ENCODE data around the gene ERCC6L. TPM values are rescaled to one million over a fixed set of nuclear protein-coding genes. Genes with fewer than 3 reads are reported as not detected.

The ERCC6L gene
- total RNA-seq, 1 donor from 2014 or later, result 9.1 TPM

DNA sequence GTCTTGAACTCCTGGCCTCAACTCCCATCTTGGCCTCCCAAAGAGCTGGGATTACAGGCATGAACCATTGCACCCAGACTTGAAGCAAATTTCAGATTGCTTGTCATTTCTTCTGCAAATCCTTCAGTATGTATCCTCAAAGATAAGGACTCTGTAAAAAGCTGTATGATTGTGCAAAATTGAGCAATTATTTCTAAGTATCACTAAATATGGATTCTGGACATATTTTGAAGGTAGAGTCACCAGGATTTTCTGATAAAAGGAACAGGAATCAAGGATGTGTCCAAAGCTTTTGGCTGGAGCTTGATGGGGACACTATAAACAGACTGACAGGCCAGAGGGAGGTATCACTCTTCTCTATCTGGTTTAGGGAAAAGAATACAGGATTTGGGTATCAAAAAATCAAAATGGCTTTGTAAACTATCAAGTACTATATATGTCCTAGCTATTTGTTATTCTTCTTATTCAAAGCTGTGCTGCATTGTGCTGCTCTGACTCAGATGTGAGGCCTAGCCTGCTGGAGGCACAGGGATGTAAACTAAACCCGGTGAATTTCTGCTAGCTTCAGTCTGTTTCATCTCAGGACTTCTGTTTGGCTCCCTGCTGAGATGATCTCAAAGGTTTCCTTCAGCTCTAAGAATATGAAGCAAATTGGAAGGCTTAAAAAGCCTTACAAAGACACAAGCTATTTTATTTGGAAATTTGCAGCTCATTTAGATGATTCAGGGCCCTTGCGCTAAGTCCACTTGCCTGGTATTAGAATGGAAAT lies 30.0 kb upstream of the ERCC6L start:
- Mint-ChIP-seq H3K36me3 (ENCODE audit: low read depth) (peaks cover 48% of the 10 kb centered on the region), H3K27ac (peak overlapping the region; percentile 22), H3K4me1 (ENCODE audit: low read depth) (peaks cover 21% of the 10 kb centered on the region), H3K9me3 (no peaks in the 10 kb centered on the region), H3K4me3 (ENCODE audit: low read depth) (no peak overlapping the region), H3K27me3 (ENCODE audit: low read depth) (no peaks in the 10 kb centered on the region)
- DNase-seq (ENCODE audit: low spot score), result no peak
- intact Hi-C loops (cut with micrococcal nuclease), result no loop called here

DNA sequence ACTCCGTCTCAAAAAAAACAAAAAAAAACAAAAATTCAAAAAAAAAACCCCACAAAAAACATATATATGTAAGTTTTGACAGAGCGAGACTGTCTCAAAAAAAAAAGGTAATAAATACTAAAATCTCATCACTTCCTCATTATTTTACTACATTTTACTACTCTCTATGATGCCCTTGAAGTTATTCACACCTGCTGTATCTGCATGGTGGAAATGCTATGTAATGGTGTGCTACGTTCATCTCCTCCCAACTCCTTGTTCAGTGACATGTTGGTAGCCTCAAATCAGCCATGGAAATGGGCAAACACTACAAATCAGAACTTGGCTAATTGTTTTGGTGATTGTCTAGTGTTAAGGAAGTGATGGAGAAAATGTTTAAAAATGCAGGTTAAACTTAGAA lies 26.4 kb upstream of the ERCC6L start:
- H3K9me3 Mint-ChIP-seq, result no peaks in the 10 kb centered on the region
- peaks cover 21% of the 10 kb centered on the region for H3K36me3 Mint-ChIP-seq (ENCODE audit: low read depth)
- H3K27ac Mint-ChIP-seq, result no peak overlapping the region
- peaks cover 3% of the 10 kb centered on the region for H3K4me1 Mint-ChIP-seq (ENCODE audit: low read depth)
- intact Hi-C loops (cut with micrococcal nuclease), result no loop called here
- no peak for DNase-seq (ENCODE audit: low spot score)
- no peak overlapping the region for H3K4me3 Mint-ChIP-seq (ENCODE audit: low read depth)
- no peaks in the 10 kb centered on the region for H3K27me3 Mint-ChIP-seq (ENCODE audit: low read depth)

- Mint-ChIP-seq H3K27me3 (ENCODE audit: low read depth) (peaks cover 4% of the 10 kb centered on the region), H3K27ac (no peak overlapping the region), H3K9me3 (no peaks in the 10 kb centered on the region), H3K36me3 (ENCODE audit: low read depth) (no peaks in the 10 kb centered on the region), H3K4me1 (ENCODE audit: low read depth) (no peaks in the 10 kb centered on the region), H3K4me3 (ENCODE audit: low read depth) (no peak overlapping the region)
- intact Hi-C loops (cut with micrococcal nuclease), result no loop called here
- DNase-seq (ENCODE audit: low spot score), result no peak
These were observed 23.2 kb upstream of the ERCC6L start for GRCh38 chrX:72262077-72262476.

GRCh38 chrX:72260448-72260847 lies 21.6 kb upstream of the ERCC6L start:
- no peaks in the 10 kb centered on the region for H3K9me3 Mint-ChIP-seq
- no peak for DNase-seq (ENCODE audit: low spot score)
- intact Hi-C loops (cut with micrococcal nuclease), result no loop called here

GRCh38 chrX:72258174-72258573 lies 19.3 kb upstream of the ERCC6L start:
- no peak for DNase-seq (ENCODE audit: low spot score)
- H3K27me3 Mint-ChIP-seq (ENCODE audit: low read depth), result peaks cover 25% of the 10 kb centered on the region
- intact Hi-C loops (cut with micrococcal nuclease), result no loop called here
- H3K27ac Mint-ChIP-seq, result no peak overlapping the region
- H3K4me3 Mint-ChIP-seq (ENCODE audit: low read depth), result no peak overlapping the region
- H3K36me3 Mint-ChIP-seq (ENCODE audit: low read depth), result no peaks in the 10 kb centered on the region
- no peaks in the 10 kb centered on the region for H3K9me3 Mint-ChIP-seq
- H3K4me1 Mint-ChIP-seq (ENCODE audit: low read depth), result no peaks in the 10 kb centered on the region

More at GRCh38 chrX:72260448-72260847, 21.6 kb upstream of the ERCC6L start:
- Mint-ChIP-seq H3K36me3 (ENCODE audit: low read depth) (no peaks in the 10 kb centered on the region), H3K4me1 (ENCODE audit: low read depth) (no peaks in the 10 kb centered on the region), H3K27ac (no peak overlapping the region), H3K27me3 (ENCODE audit: low read depth) (peaks cover 13% of the 10 kb centered on the region), H3K4me3 (ENCODE audit: low read depth) (no peak overlapping the region)

GRCh38 chrX:72255864-72256263 lies 17.0 kb upstream of the ERCC6L start:
- H3K4me3 Mint-ChIP-seq (ENCODE audit: low read depth), result no peak overlapping the region
- no peak for DNase-seq (ENCODE audit: low spot score)
- no peak overlapping the region for H3K27ac Mint-ChIP-seq
- H3K27me3 Mint-ChIP-seq (ENCODE audit: low read depth), result peaks cover 28% of the 10 kb centered on the region
- H3K9me3 Mint-ChIP-seq, result no peaks in the 10 kb centered on the region
- H3K4me1 Mint-ChIP-seq (ENCODE audit: low read depth), result no peaks in the 10 kb centered on the region
- H3K36me3 Mint-ChIP-seq (ENCODE audit: low read depth), result no peaks in the 10 kb centered on the region
- intact Hi-C loops (cut with micrococcal nuclease), result no loop called here

GRCh38 chrX:72255445-72255844 lies 16.6 kb upstream of the ERCC6L start:
- peaks cover 28% of the 10 kb centered on the region for H3K27me3 Mint-ChIP-seq (ENCODE audit: low read depth)
- H3K36me3 Mint-ChIP-seq (ENCODE audit: low read depth), result no peaks in the 10 kb centered on the region
- no peaks in the 10 kb centered on the region for H3K9me3 Mint-ChIP-seq
- no peak overlapping the region for H3K4me3 Mint-ChIP-seq (ENCODE audit: low read depth)
- H3K4me1 Mint-ChIP-seq (ENCODE audit: low read depth), result no peaks in the 10 kb centered on the region
- H3K27ac Mint-ChIP-seq, result no peak overlapping the region
- intact Hi-C loops (cut with micrococcal nuclease), result no loop called here
- no peak for DNase-seq (ENCODE audit: low spot score)

DNA sequence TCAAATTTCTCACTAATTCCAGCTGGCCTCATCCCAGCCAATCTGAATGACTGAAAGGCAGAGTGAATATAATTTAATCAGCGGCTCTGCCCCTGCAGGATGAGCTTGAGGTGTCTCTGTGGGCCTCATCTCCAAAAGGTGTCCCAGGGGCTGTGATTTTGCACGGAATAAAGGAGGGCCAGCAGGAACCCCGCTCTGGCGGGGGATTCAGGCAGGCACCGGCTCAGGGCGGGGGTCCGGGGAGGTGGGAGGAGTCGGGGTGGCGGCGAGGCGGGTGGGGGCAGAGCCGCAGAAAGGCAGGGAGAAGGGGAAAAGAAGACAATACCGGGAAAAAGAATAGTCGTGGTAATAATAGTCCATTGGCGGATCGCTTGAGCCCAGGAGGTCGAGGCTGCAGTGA lies 16.0 kb upstream of the ERCC6L start:
- H3K4me3 Mint-ChIP-seq (ENCODE audit: low read depth), result no peak overlapping the region
- H3K36me3 Mint-ChIP-seq (ENCODE audit: low read depth), result no peaks in the 10 kb centered on the region
- no peaks in the 10 kb centered on the region for H3K4me1 Mint-ChIP-seq (ENCODE audit: low read depth)
- H3K27ac Mint-ChIP-seq, result no peak overlapping the region
- DNase-seq (ENCODE audit: low spot score), result no peak
- intact Hi-C loops (cut with micrococcal nuclease), result no loop called here
- no peaks in the 10 kb centered on the region for H3K9me3 Mint-ChIP-seq
- peaks cover 28% of the 10 kb centered on the region for H3K27me3 Mint-ChIP-seq (ENCODE audit: low read depth)

DNA sequence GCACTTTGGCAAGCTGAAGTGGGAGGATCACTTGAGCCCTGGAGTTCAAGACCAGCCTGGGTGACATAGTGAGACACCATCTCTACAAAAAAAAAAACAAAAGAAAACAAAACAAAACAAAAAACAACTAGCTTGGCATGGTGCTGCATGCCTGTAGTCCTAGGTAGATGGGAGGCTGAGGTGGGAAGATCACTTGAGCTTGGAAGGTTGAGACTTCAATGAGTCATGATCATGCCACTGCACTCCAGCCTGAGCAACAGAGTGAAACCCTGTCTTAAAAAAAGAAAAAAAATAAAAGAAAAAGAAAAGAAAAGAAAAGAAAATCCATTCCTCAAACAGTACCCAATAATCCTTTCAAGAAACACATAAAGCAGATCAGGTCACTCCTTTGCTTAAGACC lies 14.9 kb upstream of the ERCC6L start:
- no peak for DNase-seq (ENCODE audit: low spot score)
- H3K36me3 Mint-ChIP-seq (ENCODE audit: low read depth), result no peaks in the 10 kb centered on the region
- H3K27ac Mint-ChIP-seq, result no peak overlapping the region
- no peak overlapping the region for H3K4me3 Mint-ChIP-seq (ENCODE audit: low read depth)
- peaks cover 28% of the 10 kb centered on the region for H3K27me3 Mint-ChIP-seq (ENCODE audit: low read depth)
- intact Hi-C loops (cut with micrococcal nuclease), result no loop called here
- H3K4me1 Mint-ChIP-seq (ENCODE audit: low read depth), result no peaks in the 10 kb centered on the region
- no peaks in the 10 kb centered on the region for H3K9me3 Mint-ChIP-seq

DNA sequence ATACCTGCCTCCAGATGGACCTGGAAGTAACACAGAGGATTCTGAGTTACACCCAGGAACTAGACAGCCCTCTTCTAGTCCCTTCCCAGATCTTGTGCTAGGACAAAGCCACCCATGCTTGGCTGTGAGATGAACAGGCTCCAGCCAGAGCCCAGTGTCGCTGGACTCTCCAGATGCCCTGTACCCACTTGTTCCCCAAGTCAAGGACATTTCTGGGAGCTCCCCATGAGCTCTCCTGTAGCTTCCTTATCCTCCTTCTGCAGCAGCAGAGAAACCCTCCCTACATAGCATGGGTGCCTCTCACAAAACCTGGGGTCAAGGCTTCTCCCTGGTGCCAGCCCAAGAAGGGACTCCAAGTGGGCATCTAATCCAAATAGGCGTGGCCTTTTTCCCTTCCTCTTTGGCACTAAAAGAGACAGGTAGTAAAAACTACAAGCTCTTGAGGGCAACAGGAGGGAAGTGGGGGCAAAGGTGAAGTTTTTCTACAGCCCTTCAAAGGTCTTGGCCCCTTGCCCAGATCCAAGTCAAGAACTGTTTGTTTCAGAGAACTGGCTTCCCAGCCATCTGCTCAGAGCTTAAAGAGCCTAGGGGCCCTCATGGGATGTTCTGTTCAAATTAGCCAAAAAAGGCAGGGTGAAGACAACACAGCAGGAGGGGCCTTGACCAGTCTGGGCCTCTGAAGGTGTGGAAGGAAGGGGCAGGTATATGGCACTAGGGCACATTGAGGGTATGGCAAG lies 8.5 kb upstream of the ERCC6L start:
- Mint-ChIP-seq H3K36me3 (ENCODE audit: low read depth) (no peaks in the 10 kb centered on the region), H3K4me1 (ENCODE audit: low read depth) (peaks cover 5% of the 10 kb centered on the region), H3K27ac (no peak overlapping the region), H3K27me3 (ENCODE audit: low read depth) (no peaks in the 10 kb centered on the region), H3K9me3 (no peaks in the 10 kb centered on the region), H3K4me3 (ENCODE audit: low read depth) (no peak overlapping the region)
- no peak for DNase-seq (ENCODE audit: low spot score)
- intact Hi-C loops (cut with micrococcal nuclease), result no loop called here

- H3K4me1 Mint-ChIP-seq (ENCODE audit: low read depth), result peaks cover 5% of the 10 kb centered on the region
- no peaks in the 10 kb centered on the region for H3K27me3 Mint-ChIP-seq (ENCODE audit: low read depth)
- H3K4me3 Mint-ChIP-seq (ENCODE audit: low read depth), result no peak overlapping the region
- no peaks in the 10 kb centered on the region for H3K36me3 Mint-ChIP-seq (ENCODE audit: low read depth)
- H3K27ac Mint-ChIP-seq, result no peak overlapping the region
- no peak for DNase-seq (ENCODE audit: low spot score)
- intact Hi-C loops (cut with micrococcal nuclease), result no loop called here
- H3K9me3 Mint-ChIP-seq, result no peaks in the 10 kb centered on the region
These were observed 6.7 kb upstream of the ERCC6L start for GRCh38 chrX:72245461-72246089.

- no peaks in the 10 kb centered on the region for H3K36me3 Mint-ChIP-seq (ENCODE audit: low read depth)
- H3K9me3 Mint-ChIP-seq, result no peaks in the 10 kb centered on the region
- no peak overlapping the region for H3K27ac Mint-ChIP-seq
- intact Hi-C loops (cut with micrococcal nuclease), result no loop called here
- no peak for DNase-seq (ENCODE audit: low spot score)
- no peak overlapping the region for H3K4me3 Mint-ChIP-seq (ENCODE audit: low read depth)
- H3K4me1 Mint-ChIP-seq (ENCODE audit: low read depth), result peaks cover 8% of the 10 kb centered on the region
- no peaks in the 10 kb centered on the region for H3K27me3 Mint-ChIP-seq (ENCODE audit: low read depth)
These were observed 4.6 kb upstream of the ERCC6L start for GRCh38 chrX:72243472-72243871.

- H3K27me3 Mint-ChIP-seq (ENCODE audit: low read depth), result no peaks in the 10 kb centered on the region
- intact Hi-C loops (cut with micrococcal nuclease), result no loop called here
- H3K36me3 Mint-ChIP-seq (ENCODE audit: low read depth), result peaks cover under 1% of the 10 kb centered on the region
- H3K4me1 Mint-ChIP-seq (ENCODE audit: low read depth), result peaks cover 15% of the 10 kb centered on the region
- H3K9me3 Mint-ChIP-seq, result no peaks in the 10 kb centered on the region
- H3K4me3 Mint-ChIP-seq (ENCODE audit: low read depth), result no peak overlapping the region
- H3K27ac Mint-ChIP-seq, result no peak overlapping the region
- DNase-seq (ENCODE audit: low spot score), result no peak
These were observed 2.1 kb upstream of the ERCC6L start for GRCh38 chrX:72240976-72241375.

All from activated T-helper 2 cell treated with anti-CD3 and anti-CD28 coated beads, Interferon-gamma antibody, Interleukin-2, Interleukin-4, amounts not matched to agents 10 μg/mL and 5 μg/mL and 100 μg/mL, durations not matched to agents 14 hours and 24 hours and 36 hours (primary cell).